NCI-H1436 (cell line): ENCODE measurements around the gene PCSK6.

Source experiments
- DNase-seq: peaks from one replicate; lab custom pipeline; 2025; lab: John Stamatoyannopoulos, UW

The PCSK6 gene

GRCh38 chr15:101489599-101490407 lies at the start of gene PCSK6:
TSS of gene PCSK6 (minus strand) at chr15:101489707. CDS start at chr15:101489670, 37 bp downstream.
- DNase-seq, result no peak

- DNase-seq, result no peak
These were observed 49.5 kb upstream of the PCSK6 start for GRCh38 chr15:101538996-101539395.

GRCh38 chr15:101538177-101538576 lies 48.7 kb upstream of the PCSK6 start:
- DNase-seq, result no peak

- no peak for DNase-seq
These were observed 48.1 kb upstream of the PCSK6 start for GRCh38 chr15:101537483-101538080.

DNA sequence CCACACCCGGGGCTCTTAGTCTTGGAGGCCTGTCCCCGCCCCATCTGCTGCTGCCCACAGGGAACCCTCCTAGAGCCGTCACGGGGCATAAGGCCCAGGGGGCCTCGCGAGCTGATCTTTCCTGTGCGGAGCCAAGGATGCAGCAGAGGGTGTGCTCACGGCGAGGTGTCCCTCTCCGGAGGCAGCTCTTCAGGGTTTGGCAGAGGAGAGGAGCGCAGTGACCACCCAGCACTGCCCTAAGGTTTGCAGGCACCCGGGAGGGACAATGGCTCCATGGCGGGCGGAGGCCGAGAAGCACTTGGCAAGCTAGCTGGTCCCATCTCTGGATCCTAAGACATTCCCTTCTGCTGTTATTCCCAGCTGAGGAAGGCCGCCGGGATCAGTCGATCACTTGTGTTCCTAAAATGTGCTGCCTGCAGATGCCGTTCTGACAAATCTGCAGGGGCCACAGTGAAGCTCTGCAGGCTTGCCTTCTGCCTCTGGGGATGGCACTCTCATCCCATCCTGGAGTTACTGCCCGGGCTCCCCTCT lies 47.4 kb upstream of the PCSK6 start:
- DNase-seq, result no peak

- no peak for DNase-seq
These were observed 46.8 kb upstream of the PCSK6 start for GRCh38 chr15:101536166-101536874.

GRCh38 chr15:101535170-101535902 lies 45.8 kb upstream of the PCSK6 start:
- DNase-seq, result no peak

DNA sequence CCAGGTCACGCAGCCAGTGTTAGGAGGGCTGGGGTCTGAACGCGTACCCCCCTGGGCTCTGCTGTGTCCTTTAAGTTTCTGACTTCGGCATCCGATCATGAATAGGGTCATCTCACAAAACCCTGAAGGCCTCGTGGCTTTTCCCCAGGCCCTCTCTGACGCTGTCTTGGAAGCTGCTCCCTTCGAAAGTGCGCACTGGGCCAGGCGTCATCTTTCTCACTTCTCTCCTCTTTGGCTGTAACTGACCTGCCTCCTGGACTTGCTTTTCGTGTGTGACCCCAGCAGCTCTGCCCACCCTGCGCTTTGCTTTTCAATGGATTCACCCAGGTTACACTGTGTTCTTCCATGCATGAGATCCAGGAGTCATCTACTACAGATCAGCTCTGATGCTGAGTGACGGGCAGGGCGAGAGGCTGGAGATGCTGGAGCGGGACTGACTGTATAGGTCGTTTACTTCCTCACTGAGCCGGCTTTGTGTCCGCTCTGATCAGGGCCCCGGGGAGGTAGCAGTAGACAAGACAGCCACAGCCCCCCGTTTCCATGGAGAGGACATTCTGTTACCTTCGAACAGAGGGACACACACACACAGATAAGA lies 45.0 kb upstream of the PCSK6 start:
- no peak for DNase-seq

DNA sequence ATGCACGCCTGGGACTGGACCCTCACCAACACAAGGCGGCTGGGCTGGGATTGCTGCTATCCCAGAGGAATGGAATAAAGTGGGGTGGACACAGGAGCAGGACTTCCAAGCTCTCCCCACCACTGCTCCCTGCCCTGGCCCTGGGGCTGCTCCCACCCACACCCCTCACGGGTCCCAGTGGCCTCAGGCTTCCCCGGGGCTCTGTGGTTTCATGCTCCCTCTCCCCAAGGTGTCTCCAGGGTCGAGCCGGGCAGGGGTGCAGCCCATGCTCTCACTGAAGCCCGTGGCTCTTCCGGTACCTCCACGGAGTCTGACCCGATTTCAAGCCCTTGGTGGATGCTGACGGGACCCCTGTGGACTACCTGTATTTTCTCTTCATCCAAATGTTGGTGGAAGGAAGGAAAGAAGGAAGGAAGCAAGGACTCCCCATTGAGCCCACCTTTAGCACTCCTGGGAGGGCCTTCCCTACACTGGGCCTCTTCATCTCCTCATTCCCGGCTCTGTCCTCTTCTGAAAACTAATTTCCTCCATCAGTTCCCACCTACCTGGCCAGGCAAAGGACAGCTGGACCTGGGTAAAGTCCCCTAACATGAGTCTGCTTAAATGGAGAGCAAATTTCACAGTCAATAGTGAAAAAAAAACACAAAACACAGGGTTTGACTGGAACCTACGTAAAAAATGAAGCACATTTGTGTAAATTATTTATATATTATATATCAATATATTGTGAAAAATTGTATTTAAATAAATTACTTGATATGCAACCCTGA lies 44.0 kb upstream of the PCSK6 start:
- DNase-seq, result no peak

GRCh38 chr15:101532865-101533264 lies 43.4 kb upstream of the PCSK6 start:
- no peak for DNase-seq

- DNase-seq, result no peak
These were observed 41.7 kb upstream of the PCSK6 start for GRCh38 chr15:101531170-101531569.

DNA sequence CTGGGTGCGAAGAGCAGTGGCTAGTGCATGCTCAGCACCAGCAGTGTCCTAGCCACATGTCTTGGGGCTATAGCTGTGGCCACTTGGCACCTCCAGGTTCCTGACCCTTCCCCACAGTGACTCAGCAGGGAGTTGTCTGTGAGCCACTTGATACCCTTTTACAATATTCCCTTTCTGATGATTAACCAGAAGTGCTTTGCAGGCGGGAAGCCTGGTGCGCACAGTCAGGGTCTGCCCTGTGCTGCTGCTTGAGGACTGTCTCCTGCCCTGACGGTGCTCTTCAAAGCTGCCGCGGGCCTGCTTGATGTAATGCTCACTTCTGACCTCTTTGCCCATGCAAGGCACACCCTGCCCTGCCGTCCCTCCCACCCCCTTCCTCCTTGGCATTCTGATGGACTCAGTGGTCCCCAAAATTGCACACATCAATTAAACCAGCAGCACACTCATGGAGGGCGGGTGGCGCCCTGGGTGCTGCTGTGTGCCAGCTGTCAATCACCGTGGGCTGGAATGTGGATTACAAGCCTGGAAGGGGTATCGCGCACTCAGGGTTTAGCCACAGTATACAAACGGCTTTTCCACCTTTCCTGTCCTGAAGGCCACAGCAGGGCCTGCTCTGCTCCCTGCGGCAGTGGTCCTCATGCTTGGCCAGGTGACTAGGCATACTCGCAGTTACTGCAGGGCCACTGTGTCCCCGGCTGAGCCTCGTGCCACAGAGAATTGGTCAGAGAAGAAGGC lies 40.9 kb upstream of the PCSK6 start:
- DNase-seq, result no peak

DNA sequence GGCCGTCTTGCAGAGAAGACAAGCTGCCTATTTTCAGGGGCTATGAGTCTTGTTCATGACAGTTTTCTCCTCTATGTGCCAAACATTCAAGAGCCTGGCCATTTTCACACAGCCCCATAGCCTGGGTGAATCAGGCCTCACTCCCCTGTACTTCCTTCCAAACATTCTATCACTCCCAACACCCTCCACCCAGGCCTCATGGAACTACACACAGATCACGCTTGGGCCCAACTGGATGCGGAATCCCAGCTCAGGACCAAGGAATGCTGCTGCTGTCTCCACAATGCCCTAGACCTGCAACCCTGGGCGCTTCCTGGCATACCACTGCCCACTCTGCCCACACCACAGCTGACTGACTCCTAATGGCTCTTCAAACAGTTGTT lies 39.4 kb upstream of the PCSK6 start:
- no peak for DNase-seq

- DNase-seq, result no peak
These were observed 38.8 kb upstream of the PCSK6 start for GRCh38 chr15:101528108-101528916.

DNA sequence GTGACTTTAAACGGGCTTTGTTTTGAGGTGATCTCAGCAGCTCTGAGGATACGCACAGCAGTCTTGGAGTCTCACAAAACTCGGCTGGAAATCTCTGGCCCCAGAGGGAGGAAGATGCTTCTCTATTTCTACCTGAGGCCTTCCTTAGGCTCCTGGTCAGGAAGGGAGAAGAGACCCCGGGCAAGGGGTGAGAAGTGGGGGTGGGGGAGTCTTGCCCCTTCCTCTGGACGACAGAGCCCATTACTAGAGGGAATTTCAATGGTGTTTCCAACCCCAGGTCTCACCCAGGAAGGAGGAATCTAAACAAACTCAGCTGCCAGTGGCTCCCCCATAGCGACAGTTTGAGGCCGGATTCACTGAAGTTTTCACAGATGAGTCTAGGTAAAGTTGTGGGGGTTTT lies 37.4 kb upstream of the PCSK6 start:
- DNase-seq, result no peak

DNA sequence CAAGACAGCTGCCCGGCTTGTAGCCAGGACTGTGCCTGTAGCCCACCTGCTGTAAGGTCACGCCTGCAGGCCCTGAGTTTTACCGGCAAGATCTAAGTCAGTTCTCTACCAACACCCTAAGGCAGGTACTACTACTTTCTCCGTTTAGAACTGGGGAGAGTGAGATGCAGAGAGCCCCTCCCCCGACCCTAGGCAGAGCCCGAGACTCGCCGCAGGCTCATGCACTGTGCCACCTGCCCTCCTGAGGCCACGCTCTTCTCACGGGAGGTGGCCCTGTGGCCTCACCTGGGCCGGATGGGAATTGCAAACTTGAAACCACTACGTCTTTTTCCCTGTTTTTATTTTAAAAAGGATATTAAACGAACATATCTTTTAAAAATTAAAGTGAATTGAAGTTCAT lies 36.9 kb upstream of the PCSK6 start:
- DNase-seq, result no peak

DNA sequence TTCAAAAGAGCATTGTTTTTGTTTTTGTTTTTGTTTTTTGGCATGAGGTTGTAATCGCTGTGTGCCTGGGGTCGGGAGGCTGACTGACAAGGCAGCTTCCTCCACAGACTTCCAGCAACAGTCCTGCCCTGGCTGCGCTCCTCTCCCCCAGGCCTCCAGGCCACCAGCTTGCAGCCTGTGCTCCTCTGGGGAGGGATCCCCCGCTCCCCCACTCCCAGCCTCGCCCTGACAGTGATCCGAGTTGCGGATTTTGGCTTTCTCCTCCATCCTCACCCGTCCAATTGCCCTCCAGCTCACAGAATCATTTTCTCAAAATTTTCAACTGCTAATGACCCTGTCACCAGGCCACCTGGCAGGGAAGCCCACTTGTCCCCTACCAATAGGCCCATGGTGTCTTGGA lies 36.5 kb upstream of the PCSK6 start:
- no peak for DNase-seq

DNA sequence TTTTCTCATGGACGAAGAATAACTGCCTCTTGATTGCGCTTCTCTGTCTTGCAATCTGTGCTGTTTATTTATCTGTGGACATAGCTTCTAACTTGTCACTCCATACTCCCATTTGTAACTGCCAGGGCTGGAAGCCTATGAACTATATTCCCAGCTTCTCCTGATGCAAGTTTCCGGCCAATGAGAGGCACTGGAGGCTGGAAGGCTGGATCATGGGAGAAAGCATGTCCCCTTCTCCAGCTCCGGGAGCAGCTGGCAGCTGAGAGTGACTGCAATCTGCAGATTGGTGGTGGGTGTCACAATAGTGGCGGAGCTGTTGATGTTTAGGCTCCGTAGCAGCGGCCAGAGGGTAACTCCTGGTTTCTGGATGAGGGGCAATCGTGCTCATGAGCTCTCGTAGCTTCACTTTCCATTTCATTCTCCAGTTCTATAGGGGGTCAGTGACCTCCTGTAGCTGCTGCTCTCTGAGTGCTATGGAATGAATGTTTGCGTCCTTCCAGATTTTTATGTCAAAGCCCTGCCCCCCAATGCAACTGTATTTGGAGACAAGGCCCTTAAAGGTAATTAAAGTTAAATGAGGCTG lies 35.7 kb upstream of the PCSK6 start:
- no peak for DNase-seq

DNA sequence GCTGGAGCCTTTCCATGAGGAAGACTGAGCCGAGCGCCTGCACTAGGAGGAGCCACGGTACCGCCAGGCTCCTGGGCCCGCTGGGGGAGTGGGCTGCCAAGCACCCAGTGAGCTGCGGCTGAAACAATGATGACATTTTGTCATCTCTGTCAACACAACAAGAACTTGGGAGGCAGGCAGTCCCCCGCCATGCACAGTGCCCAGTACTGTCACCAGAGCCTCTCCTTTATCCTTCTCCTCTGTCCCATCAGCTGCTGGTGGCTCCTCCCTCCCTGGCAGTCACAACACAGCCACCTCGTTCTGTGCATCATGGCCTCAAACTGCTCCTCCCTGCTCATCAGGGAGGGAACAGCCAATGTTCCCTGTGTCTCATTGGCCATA lies 34.0 kb upstream of the PCSK6 start:
- no peak for DNase-seq
